ENCODE results near the gene C10orf143.
"Not testable (repeated sequence)": the region's sequence is repeated elsewhere in the genome, so short reads cannot be mapped to it uniquely, and the experiment has no call there.

Gene C10orf143

GRCh38 chr10:130025326-130025725 lies 85.3 kb downstream of the C10orf143 start:
- no peak for DNase-seq (ENCODE audit: extremely low spot score)
- CTCF ChIA-PET: no interaction called here
- POLR2A ChIA-PET: no interaction called here
- TF ChIP-seq L3MBTL2 (conservative IDR thresholded peaks at IDR 0.05) (no peak), TARDBP (IDR thresholded peaks at IDR 0.05) (no peak), ARNT (IDR thresholded peaks at IDR 0.05) (no peak), LEF1 (IDR thresholded peaks at IDR 0.05; ENCODE audit: borderline replicate concordance) (no peak), FOXA1 (IDR thresholded peaks at IDR 0.05) (no peak), SP1 (IDR thresholded peaks at IDR 0.05) (no peak), SUZ12 (IDR thresholded peaks at IDR 0.05) (no peak), HDGF (IDR thresholded peaks at IDR 0.05; ENCODE audit: borderline replicate concordance) (no peak), ZNF384 (IDR thresholded peaks at IDR 0.05) (no peak), BHLHE40 (IDR thresholded peaks at IDR 0.05; ENCODE audit: borderline replicate concordance) (no peak), FOXK2 (IDR thresholded peaks at IDR 0.05) (no peak), FOXM1 (IDR thresholded peaks at IDR 0.05; ENCODE audit: borderline replicate concordance) (no peak)
- TF ChIP-seq, protein P1, sequence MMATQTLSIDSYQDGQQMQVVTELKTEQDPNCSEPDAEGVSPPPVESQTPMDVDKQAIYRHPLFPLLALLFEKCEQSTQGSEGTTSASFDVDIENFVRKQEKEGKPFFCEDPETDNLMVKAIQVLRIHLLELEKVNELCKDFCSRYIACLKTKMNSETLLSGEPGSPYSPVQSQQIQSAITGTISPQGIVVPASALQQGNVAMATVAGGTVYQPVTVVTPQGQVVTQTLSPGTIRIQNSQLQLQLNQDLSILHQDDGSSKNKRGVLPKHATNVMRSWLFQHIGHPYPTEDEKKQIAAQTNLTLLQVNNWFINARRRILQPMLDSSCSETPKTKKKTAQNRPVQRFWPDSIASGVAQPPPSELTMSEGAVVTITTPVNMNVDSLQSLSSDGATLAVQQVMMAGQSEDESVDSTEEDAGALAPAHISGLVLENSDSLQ (IDR thresholded peaks at IDR 0.05): no peak

DNA sequence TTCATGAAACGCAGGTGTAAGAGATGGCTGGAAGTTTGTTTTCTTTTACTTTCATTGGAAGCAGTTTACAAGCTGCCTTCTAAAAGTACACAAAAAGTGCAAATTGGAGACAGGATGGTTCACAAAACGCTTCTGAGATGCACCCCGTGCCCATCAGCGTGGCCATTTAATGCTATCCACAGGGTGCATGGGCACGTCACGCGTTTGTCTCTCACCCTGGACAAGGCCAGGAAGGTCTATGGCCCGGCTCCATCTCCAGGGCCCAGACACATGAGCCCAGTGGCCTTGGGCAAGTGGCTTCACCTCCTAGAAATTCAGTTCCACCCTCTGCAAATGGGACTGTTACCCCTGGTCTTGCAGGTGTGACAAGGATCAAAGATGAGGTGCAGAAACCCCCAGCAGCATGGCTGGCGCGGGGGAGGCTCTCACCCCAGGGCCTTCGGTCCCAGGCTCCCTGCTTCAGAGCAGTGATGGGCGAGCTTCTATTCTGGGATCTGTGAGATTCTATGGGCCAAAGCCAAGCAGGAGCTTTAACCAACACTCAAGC lies 85.8 kb downstream of the C10orf143 start:
- no peak for TF ChIP-seq NFRKB (IDR thresholded peaks at IDR 0.05)
- no peak for TF ChIP-seq ZNF384 (IDR thresholded peaks at IDR 0.05)
- TF ChIP-seq FOXM1 (IDR thresholded peaks at IDR 0.05; ENCODE audit: borderline replicate concordance): no peak
- no peak for TF ChIP-seq LEF1 (IDR thresholded peaks at IDR 0.05; ENCODE audit: borderline replicate concordance)
- TF ChIP-seq FOXK2 (IDR thresholded peaks at IDR 0.05): no peak
- no peak for TF ChIP-seq TARDBP (IDR thresholded peaks at IDR 0.05)
- no peak for TF ChIP-seq BHLHE40 (IDR thresholded peaks at IDR 0.05; ENCODE audit: borderline replicate concordance)
- TF ChIP-seq ELF4 (IDR thresholded peaks at IDR 0.05): no peak
- TF ChIP-seq SP1 (IDR thresholded peaks at IDR 0.05): no peak
- POLR2A ChIA-PET: no interaction called here
- CTCF ChIA-PET: no interaction called here
- no peak for DNase-seq (ENCODE audit: extremely low spot score)

DNA sequence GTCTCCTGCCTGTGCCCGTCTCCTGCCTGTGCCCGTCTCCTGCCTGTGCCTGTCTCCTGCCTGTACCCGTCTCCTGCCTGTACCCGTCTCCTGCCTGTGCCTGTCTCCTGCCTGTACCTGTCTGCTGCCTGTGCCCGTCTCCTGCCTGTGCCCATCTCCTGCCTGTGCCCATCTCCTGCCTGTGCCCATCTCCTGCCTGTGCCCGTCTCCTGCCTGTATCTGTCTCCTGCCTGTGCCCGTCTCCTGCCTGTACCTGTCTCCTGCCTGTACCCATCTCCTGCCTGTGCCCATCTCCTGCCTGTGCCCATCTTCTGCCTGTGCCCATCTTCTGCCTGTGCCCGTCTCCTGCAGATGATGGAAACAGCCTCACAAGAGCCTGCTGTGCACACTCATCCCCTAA lies 86.3 kb downstream of the C10orf143 start:
- DNase-seq (ENCODE audit: extremely low spot score); CTCF ChIA-PET; POLR2A ChIA-PET: not testable (repeated sequence)

GRCh38 chr10:130023454-130024230 lies 87.0 kb downstream of the C10orf143 start:
- ChIA-PET POLR2A (no interaction called here), CTCF (no interaction called here)
- DNase-seq (ENCODE audit: extremely low spot score): no peak
- TF ChIP-seq FOXM1 (IDR thresholded peaks at IDR 0.05; ENCODE audit: borderline replicate concordance) (no peak), L3MBTL2 (conservative IDR thresholded peaks at IDR 0.05) (no peak), NFRKB (IDR thresholded peaks at IDR 0.05) (no peak), ARNT (IDR thresholded peaks at IDR 0.05) (no peak), SP1 (IDR thresholded peaks at IDR 0.05) (no peak), ELF4 (IDR thresholded peaks at IDR 0.05) (no peak), TARDBP (IDR thresholded peaks at IDR 0.05) (no peak), SUZ12 (IDR thresholded peaks at IDR 0.05) (no peak), BHLHE40 (IDR thresholded peaks at IDR 0.05; ENCODE audit: borderline replicate concordance) (no peak), FOXK2 (IDR thresholded peaks at IDR 0.05) (no peak), ZNF384 (IDR thresholded peaks at IDR 0.05) (no peak)
- TF ChIP-seq, protein P1 (IDR thresholded peaks at IDR 0.05): no peak

DNA sequence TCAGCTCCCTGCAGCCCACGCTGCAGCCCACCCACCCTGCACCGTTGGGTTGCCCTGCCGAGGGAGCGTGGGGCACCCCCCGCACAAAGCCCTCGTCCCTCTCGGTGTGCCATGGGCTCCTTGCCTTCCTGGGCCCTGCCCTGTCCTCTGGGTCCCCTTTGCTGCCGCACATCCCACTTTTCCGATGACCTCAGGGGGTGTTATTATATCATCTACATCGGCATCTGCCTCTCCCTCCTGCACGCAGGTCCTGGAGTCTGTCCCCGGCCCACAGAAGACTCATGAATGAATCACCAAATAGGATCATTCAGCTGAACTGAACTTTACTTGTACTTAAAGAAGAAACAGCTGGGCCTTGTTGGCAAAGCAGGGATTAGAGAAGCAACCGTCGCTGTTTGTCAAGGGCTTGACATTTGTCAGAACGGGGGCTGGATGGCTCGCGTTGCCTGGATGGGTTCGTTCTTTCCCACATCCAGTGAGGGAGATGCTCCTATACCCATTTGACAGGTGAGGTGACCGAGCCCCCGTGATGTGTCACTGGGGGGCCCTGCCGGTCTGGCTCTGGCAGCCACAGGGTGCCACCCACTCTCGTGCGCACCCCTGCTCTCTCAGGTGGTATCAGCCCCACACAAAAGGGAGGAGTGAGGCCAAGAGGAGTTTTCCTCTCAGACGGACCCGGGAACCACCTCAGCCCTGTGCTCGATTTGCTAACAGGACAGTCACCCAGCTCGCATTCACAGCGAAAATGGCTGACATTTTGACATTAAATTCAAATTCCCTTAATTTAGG lies 87.9 kb downstream of the C10orf143 start:
- DNase-seq (ENCODE audit: extremely low spot score): no peak
- ChIA-PET POLR2A (no interaction called here), CTCF (no interaction called here)
- TF ChIP-seq BHLHE40 (IDR thresholded peaks at IDR 0.05; ENCODE audit: borderline replicate concordance) (no peak), HDGF (IDR thresholded peaks at IDR 0.05; ENCODE audit: borderline replicate concordance) (no peak), ELF4 (IDR thresholded peaks at IDR 0.05) (no peak), FOXM1 (IDR thresholded peaks at IDR 0.05; ENCODE audit: borderline replicate concordance) (no peak), FOXA1 (IDR thresholded peaks at IDR 0.05) (no peak), LEF1 (IDR thresholded peaks at IDR 0.05; ENCODE audit: borderline replicate concordance) (no peak), SUZ12 (IDR thresholded peaks at IDR 0.05) (no peak), ARNT (IDR thresholded peaks at IDR 0.05) (no peak), ZNF384 (IDR thresholded peaks at IDR 0.05) (no peak)

- POLR2A ChIA-PET: no interaction called here
Measured at GRCh38 chr10:130022086-130022485, 88.5 kb downstream of the C10orf143 start.

More at GRCh38 chr10:130022086-130022485, 88.5 kb downstream of the C10orf143 start:
- TF ChIP-seq FOXK2 (IDR thresholded peaks at IDR 0.05): no peak
- TF ChIP-seq SP1 (IDR thresholded peaks at IDR 0.05): no peak
- no peak for TF ChIP-seq NFRKB (IDR thresholded peaks at IDR 0.05)
- no peak for TF ChIP-seq ELF4 (IDR thresholded peaks at IDR 0.05)
- TF ChIP-seq CTBP1 (IDR thresholded peaks at IDR 0.05; ENCODE audit: borderline replicate concordance): no peak
- TF ChIP-seq BHLHE40 (IDR thresholded peaks at IDR 0.05; ENCODE audit: borderline replicate concordance): no peak
- TF ChIP-seq L3MBTL2 (conservative IDR thresholded peaks at IDR 0.05): no peak
- TF ChIP-seq SUZ12 (IDR thresholded peaks at IDR 0.05): no peak
- TF ChIP-seq TARDBP (IDR thresholded peaks at IDR 0.05): no peak
- TF ChIP-seq, protein P1 (IDR thresholded peaks at IDR 0.05): no peak
- TF ChIP-seq FOXA1 (IDR thresholded peaks at IDR 0.05): no peak
- no peak for TF ChIP-seq HDGF (IDR thresholded peaks at IDR 0.05; ENCODE audit: borderline replicate concordance)
- no peak for TF ChIP-seq FOXM1 (IDR thresholded peaks at IDR 0.05; ENCODE audit: borderline replicate concordance)
- TF ChIP-seq ARNT (IDR thresholded peaks at IDR 0.05): no peak
- no peak for TF ChIP-seq LEF1 (IDR thresholded peaks at IDR 0.05; ENCODE audit: borderline replicate concordance)
- no peak for TF ChIP-seq ZNF384 (IDR thresholded peaks at IDR 0.05)
- no peak for DNase-seq (ENCODE audit: extremely low spot score)
- CTCF ChIA-PET: no interaction called here
